SU-DHL-6 (cell line): Measurements from ENCODE around the gene CCSAP.

Experiments
- CTCF ChIP-seq: fragments of 200-600 bp; sonication (generic); IDR thresholded peaks from one replicate; pipeline ENCODE4 v1.5.1; 2017; ENCODE audit warnings: antibody characterized with exemption, mild to moderate bottlenecking, low read length, moderate library complexity; ENCODE audit not compliant: insufficient read depth, poor library complexity, severe bottlenecking
- EZH2phosphoT487 ChIP-seq: fragments of 200-600 bp; sonication (generic), shearing (Covaris generic); conservative IDR thresholded peaks from 2 replicates; pipeline ENCODE4 v1.6.1; 2018; ENCODE audit warnings: mild to moderate bottlenecking, antibody characterized with exemption, low read length, moderate library complexity, mixed read lengths

GRCh38 chr1:229271448-229272159, 71.2 kb downstream of the CCSAP start:
- TF ChIP-seq CTCF (no peak), EZH2phosphoT487 (no peak)
